ENCODE data around the gene MBNL2. TPM values are rescaled to one million over a fixed set of nuclear protein-coding genes. Genes with fewer than 3 reads are reported as not detected.

Gene MBNL2
- total RNA-seq, 1 experiment from 2014 or later = 17.8 TPM

DNA sequence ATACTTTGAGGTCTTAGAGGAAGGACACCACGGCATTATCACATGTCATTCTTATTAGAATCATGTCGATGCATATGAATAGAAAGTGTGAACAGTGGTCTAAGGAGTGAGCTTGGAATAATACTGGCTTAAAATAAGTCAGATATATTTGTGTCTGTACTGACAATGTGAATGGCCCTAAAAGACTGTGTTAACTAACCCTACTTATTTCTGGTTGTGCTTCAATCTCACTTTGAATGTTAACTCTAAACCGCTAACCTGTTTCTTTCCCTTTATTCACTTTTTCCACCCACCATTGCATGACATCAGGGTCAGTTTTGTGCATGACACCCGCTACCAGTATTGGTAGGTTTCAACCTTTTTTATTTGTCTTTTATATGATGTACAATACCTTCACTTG, 142.7 kb downstream of the MBNL2 start:
- H3K9me2 ChIP-seq (replicated peaks; ENCODE audit: low read length) = no peaks in the 10 kb centered on the region
- intact Hi-C loops (cut with micrococcal nuclease) = no loop called here

DNA sequence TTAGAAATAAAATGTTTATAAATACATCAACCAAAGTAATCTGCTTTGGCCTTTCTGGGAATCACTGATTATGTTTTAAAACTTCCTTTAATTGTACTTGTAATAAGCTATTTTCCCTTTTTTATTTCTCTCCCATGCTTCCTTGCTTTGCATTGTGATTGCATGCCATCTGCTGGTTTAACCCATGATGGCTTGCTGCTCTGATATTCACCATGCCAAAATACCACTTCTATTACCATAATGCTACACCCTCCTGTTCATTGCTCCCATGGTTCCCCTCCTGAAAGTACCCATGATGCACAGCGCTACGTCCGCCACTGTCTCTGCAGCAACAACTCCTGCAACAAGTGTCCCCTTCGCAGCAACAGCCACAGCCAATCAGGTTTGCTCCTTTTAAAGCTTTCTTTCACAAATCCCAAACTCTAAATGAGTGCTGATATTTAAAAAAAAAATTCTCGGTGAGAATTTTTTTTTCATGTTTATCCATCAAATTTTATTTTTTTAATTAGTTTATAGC, 144.1 kb downstream of the MBNL2 start:
- intact Hi-C loops (cut with micrococcal nuclease) = no loop called here

More for the DNA sequence above, 142.7 kb downstream of the MBNL2 start:
- Histone ChIP-seq H3K4me3 (ENCODE audit: low read length) (no peak overlapping the region), H3K27ac (ENCODE audit: low read length) (no peak overlapping the region), H3K9ac (ENCODE audit: low read length) (no peak overlapping the region), H3K4me2 (ENCODE audit: low read length) (no peak overlapping the region), H3F3A (ENCODE audit: low read length, unreplicated experiment) (no peaks in the 10 kb centered on the region), H3K4me1 (ENCODE audit: insufficient read depth, low read length) (no peaks in the 10 kb centered on the region), H2AFZ (ENCODE audit: low read length) (no peak overlapping the region), H3K36me3 (ENCODE audit: low read depth, low read length) (no peaks in the 10 kb centered on the region), H4K20me1 (ENCODE audit: low read length) (no peaks in the 10 kb centered on the region), H3K9me3 (ENCODE audit: low read length) (no peaks in the 10 kb centered on the region), H3K79me2 (ENCODE audit: low read length) (no peaks in the 10 kb centered on the region), H3K27me3 (ENCODE audit: low read length) (no peaks in the 10 kb centered on the region)
- CTCF ChIA-PET = no interaction called here
- TF ChIP-seq, protein P1, sequence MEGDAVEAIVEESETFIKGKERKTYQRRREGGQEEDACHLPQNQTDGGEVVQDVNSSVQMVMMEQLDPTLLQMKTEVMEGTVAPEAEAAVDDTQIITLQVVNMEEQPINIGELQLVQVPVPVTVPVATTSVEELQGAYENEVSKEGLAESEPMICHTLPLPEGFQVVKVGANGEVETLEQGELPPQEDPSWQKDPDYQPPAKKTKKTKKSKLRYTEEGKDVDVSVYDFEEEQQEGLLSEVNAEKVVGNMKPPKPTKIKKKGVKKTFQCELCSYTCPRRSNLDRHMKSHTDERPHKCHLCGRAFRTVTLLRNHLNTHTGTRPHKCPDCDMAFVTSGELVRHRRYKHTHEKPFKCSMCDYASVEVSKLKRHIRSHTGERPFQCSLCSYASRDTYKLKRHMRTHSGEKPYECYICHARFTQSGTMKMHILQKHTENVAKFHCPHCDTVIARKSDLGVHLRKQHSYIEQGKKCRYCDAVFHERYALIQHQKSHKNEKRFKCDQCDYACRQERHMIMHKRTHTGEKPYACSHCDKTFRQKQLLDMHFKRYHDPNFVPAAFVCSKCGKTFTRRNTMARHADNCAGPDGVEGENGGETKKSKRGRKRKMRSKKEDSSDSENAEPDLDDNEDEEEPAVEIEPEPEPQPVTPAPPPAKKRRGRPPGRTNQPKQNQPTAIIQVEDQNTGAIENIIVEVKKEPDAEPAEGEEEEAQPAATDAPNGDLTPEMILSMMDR (conservative IDR thresholded peaks at IDR 0.05; ENCODE audit: low read depth, low read length) = no peak
- TF ChIP-seq EZH2 (IDR thresholded peaks at IDR 0.05; ENCODE audit: low read length, unreplicated experiment) (no peak), EZH2phosphoT487 (IDR thresholded peaks at IDR 0.05; ENCODE audit: borderline replicate concordance, low read length) (no peak)
- ATAC-seq = no peak
- POLR2A ChIA-PET (ENCODE audit: unreplicated experiment) = no interaction called here
- no TSS peak for BruUV-seq (replicated peaks)
- no peak for DNase-seq

More for the DNA sequence above, 144.1 kb downstream of the MBNL2 start:
- Histone ChIP-seq H3K27me3 (ENCODE audit: low read length) (no peaks in the 10 kb centered on the region), H3F3A (ENCODE audit: low read length, unreplicated experiment) (no peaks in the 10 kb centered on the region), H4K20me1 (ENCODE audit: low read length) (no peaks in the 10 kb centered on the region), H3K4me1 (ENCODE audit: insufficient read depth, low read length) (no peaks in the 10 kb centered on the region), H3K9me3 (ENCODE audit: low read length) (no peaks in the 10 kb centered on the region), H3K4me3 (ENCODE audit: low read length) (no peak overlapping the region), H3K9ac (ENCODE audit: low read length) (no peak overlapping the region), H3K27ac (ENCODE audit: low read length) (no peak overlapping the region), H2AFZ (ENCODE audit: low read length) (no peak overlapping the region), H3K79me2 (ENCODE audit: low read length) (no peaks in the 10 kb centered on the region), H3K4me2 (ENCODE audit: low read length) (no peak overlapping the region), H3K36me3 (ENCODE audit: low read depth, low read length) (no peaks in the 10 kb centered on the region), H3K9me2 (replicated peaks; ENCODE audit: low read length) (no peaks in the 10 kb centered on the region)
- no TSS peak for BruUV-seq (replicated peaks)
- no peak for ATAC-seq
- TF ChIP-seq, protein P1 (conservative IDR thresholded peaks at IDR 0.05; ENCODE audit: low read depth, low read length) = peak; percentile 41; the same call in 1 of the 2 replicates
- no peak for TF ChIP-seq EZH2 (IDR thresholded peaks at IDR 0.05; ENCODE audit: low read length, unreplicated experiment)
- DNase-seq = peak; percentile 10
- POLR2A ChIA-PET (ENCODE audit: unreplicated experiment) = no interaction called here
- CTCF ChIA-PET = interaction anchor here (1.0 kb wide), 2 partner anchors 256 to 348 kb away, joined by 4 read pairs; no protein-coding TSS in a partner anchor

Measured in PC-3 (cell line).